Stimulated activated CD8-positive, alpha-beta memory T cell treated with anti-CD3 and anti-CD28 coated beads, Interleukin-4, amount 100 ng/mL, for 24 hours (primary cell): ENCODE data around the gene MOB3A.

Experiments used
- DNase-seq: peaks from one replicate; pipeline ENCODE4 v3.0.0-alpha.2; 2020; ENCODE audit warnings: low read depth

The MOB3A gene

GRCh38 chr19:2081873-2082810 lies 14.0 kb downstream of the MOB3A start:
- DNase-seq, result no peak

GRCh38 chr19:2080336-2080988 lies 15.7 kb downstream of the MOB3A start:
- DNase-seq, result no peak

GRCh38 chr19:2079865-2080301 lies 16.2 kb downstream of the MOB3A start:
- no peak for DNase-seq

- DNase-seq, result no peak
Observed at GRCh38 chr19:2079076-2079864, 16.9 kb downstream of the MOB3A start.

- no peak for DNase-seq
Observed at GRCh38 chr19:2077833-2078619, 18.1 kb downstream of the MOB3A start.

- DNase-seq, result no peak
Observed at GRCh38 chr19:2077398-2077797, 18.7 kb downstream of the MOB3A start.

GRCh38 chr19:2076526-2076944 lies 19.6 kb downstream of the MOB3A start:
- no peak for DNase-seq

GRCh38 chr19:2072757-2073551 lies 23.2 kb downstream of the MOB3A start:
- DNase-seq, result no peak

GRCh38 chr19:2070986-2071673 lies 25.0 kb downstream of the MOB3A start:
- DNase-seq, result no peak

GRCh38 chr19:2070436-2070827 lies 25.7 kb downstream of the MOB3A start:
- no peak for DNase-seq

GRCh38 chr19:2064788-2065524 lies 31.2 kb downstream of the MOB3A start:
- no peak for DNase-seq

- no peak for DNase-seq
Observed at GRCh38 chr19:2064395-2064787, 31.7 kb downstream of the MOB3A start.

GRCh38 chr19:2063824-2064223 lies 32.3 kb downstream of the MOB3A start:
- DNase-seq, result no peak

- DNase-seq, result no peak
Observed at GRCh38 chr19:2062770-2063169, 33.4 kb downstream of the MOB3A start.

- no peak for DNase-seq
Observed at GRCh38 chr19:2062389-2062729, 33.8 kb downstream of the MOB3A start.

- DNase-seq, result peak; percentile 99
Observed at GRCh38 chr19:2061495-2062388, 34.4 kb downstream of the MOB3A start.

- no peak for DNase-seq
Observed at GRCh38 chr19:2060884-2061494, 35.1 kb downstream of the MOB3A start.
